ENCODE data around the gene BASP1.
A peak's percentile ranks its signal among the peaks of the same experiment; 100 is the strongest.

The BASP1 gene

GRCh38 chr5:17217493-17218352, at the start of gene BASP1:
Gene BASP1 (plus strand): TSS chr5:17217631. CDS start chr5:17275217, 57,586 bp downstream.
- DNase-seq = peak in 42 of 56 donors; percentile 7 to 84 (median 60)

GRCh38 chr5:17169507-17169906, 47.9 kb upstream of the BASP1 start:
- DNase-seq = no peak

GRCh38 chr5:17172791-17173190, 44.6 kb upstream of the BASP1 start:
- no peak for DNase-seq

- DNase-seq = no peak
These were observed 42.5 kb upstream of the BASP1 start for GRCh38 chr5:17174965-17175364.

GRCh38 chr5:17177501-17178372, 39.7 kb upstream of the BASP1 start:
- no peak for DNase-seq

GRCh38 chr5:17178373-17178675, 39.1 kb upstream of the BASP1 start:
- DNase-seq = no peak

GRCh38 chr5:17180330-17180843, 37.0 kb upstream of the BASP1 start:
- no peak for DNase-seq

- DNase-seq = no peak
These were observed 36.3 kb upstream of the BASP1 start for GRCh38 chr5:17180864-17181723.

GRCh38 chr5:17182494-17182893, 34.9 kb upstream of the BASP1 start:
- DNase-seq = no peak

- DNase-seq = no peak
These were observed 34.5 kb upstream of the BASP1 start for GRCh38 chr5:17182981-17183380.

- no peak for DNase-seq
These were observed 33.6 kb upstream of the BASP1 start for GRCh38 chr5:17183831-17184230.

- no peak for DNase-seq
These were observed 32.8 kb upstream of the BASP1 start for GRCh38 chr5:17184588-17184987.

- no peak for DNase-seq
These were observed 32.1 kb upstream of the BASP1 start for GRCh38 chr5:17185349-17185748.

GRCh38 chr5:17185773-17186172, 31.7 kb upstream of the BASP1 start:
- DNase-seq = no peak

- no peak for DNase-seq
These were observed 31.2 kb upstream of the BASP1 start for GRCh38 chr5:17186256-17186655.

GRCh38 chr5:17187011-17187785, 30.2 kb upstream of the BASP1 start:
- DNase-seq = no peak

GRCh38 chr5:17187786-17188170, 29.7 kb upstream of the BASP1 start:
- DNase-seq = no peak

- peak in 45 of 56 donors; percentile 3 to 81 (median 27) for DNase-seq
These were observed 27.9 kb upstream of the BASP1 start for GRCh38 chr5:17189381-17190036.

GRCh38 chr5:17190242-17190778, 27.1 kb upstream of the BASP1 start:
- DNase-seq = peak in 3 of 56 donors; percentile 6 to 18 (median 14)

Measured in amygdala (tissue), 56 donors.